H7 (cell line): ENCODE measurements around the gene SLC9A8. TPM values are rescaled to one million over a fixed set of nuclear protein-coding genes. Genes with fewer than 3 reads are reported as not detected.
"Not testable (repeated sequence)": the region's sequence is repeated elsewhere in the genome, so short reads cannot be mapped to it uniquely, and the experiment has no call there.

Source experiments
- DNase-seq: peaks from one replicate; pipeline ENCODE4 v3.0.0; 2012
- H3K27me3 ChIP-seq: 2 replicates; pipeline ENCODE4 v1.6.0; 2011; ENCODE audit warnings: mild to moderate bottlenecking, low read length; ENCODE audit not compliant: control insufficient read depth, insufficient read depth
- H3K36me3 ChIP-seq: replicated peaks from 2 replicates; pipeline ENCODE4 v1.5.1; 2011; ENCODE audit warnings: low read length; ENCODE audit not compliant: control insufficient read depth, insufficient read depth
- H3K4me3 ChIP-seq: 2 replicates; pipeline ENCODE4 v1.5.1; 2011; ENCODE audit warnings: low read depth, mild to moderate bottlenecking, control low read depth, low read length, moderate library complexity; ENCODE audit not compliant: insufficient read depth
- total RNA-seq: library from RNA; depleted of rRNA; stranded (reverse); fragments of >200 nt; shearing (Covaris generic); gene quantifications from 2 replicates; pipeline ENCODE4 v1.2.3, GENCODE V29; 2014

SLC9A8 gene
- total RNA-seq, 1 experiment from 2014 or later = 6.7 TPM

DNA sequence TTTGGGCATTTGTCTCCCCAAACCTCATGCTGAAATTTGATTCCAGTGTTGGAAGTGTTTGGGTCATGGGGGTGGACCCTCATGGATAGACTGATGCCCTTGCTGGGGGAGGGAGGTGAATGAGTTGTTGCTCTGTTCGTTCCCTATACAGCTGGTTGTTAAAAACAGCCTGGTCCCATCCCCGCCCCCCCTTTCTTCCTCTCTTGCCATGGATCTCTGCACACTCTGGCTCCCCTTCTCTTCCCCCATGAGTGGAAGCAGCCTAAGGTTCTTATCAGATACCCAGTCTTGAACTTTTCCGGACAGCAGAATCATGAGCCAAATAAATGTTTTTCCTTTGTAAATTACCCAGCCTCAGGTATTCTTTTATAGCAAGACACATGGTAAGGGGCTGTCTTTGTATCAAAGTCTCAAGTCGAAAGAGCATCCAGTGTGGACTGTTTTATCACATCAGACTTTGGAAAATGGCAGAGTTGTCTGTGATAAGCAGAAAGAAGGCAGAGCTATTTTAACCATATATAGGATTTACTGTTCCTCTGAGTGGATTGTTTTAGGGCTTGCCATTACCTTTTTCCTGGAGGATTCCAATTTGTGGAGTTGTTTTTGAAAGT lies 31.2 kb downstream of the SLC9A8 start:
- no peak overlapping the region for H3K4me3 ChIP-seq
- peaks cover 4% of the 10 kb centered on the region; the same call in 1 of the 2 replicates for H3K36me3 ChIP-seq
- H3K27me3 ChIP-seq = no peaks in the 10 kb centered on the region

GRCh38 chr20:49845060-49845459 lies 32.4 kb downstream of the SLC9A8 start:
- peaks cover 4% of the 10 kb centered on the region; the same call in 1 of the 2 replicates for H3K36me3 ChIP-seq
- H3K4me3 ChIP-seq = no peak overlapping the region
- H3K27me3 ChIP-seq = no peaks in the 10 kb centered on the region
- no peak for DNase-seq

More for the DNA sequence above, 31.2 kb downstream of the SLC9A8 start:
- DNase-seq = no peak

- peak; percentile 60 for DNase-seq
- H3K4me3 ChIP-seq = no peak overlapping the region
- peaks cover 4% of the 10 kb centered on the region; the same call in 1 of the 2 replicates for H3K36me3 ChIP-seq
- no peaks in the 10 kb centered on the region for H3K27me3 ChIP-seq
These were observed 33.7 kb downstream of the SLC9A8 start for GRCh38 chr20:49846206-49846807.

DNA sequence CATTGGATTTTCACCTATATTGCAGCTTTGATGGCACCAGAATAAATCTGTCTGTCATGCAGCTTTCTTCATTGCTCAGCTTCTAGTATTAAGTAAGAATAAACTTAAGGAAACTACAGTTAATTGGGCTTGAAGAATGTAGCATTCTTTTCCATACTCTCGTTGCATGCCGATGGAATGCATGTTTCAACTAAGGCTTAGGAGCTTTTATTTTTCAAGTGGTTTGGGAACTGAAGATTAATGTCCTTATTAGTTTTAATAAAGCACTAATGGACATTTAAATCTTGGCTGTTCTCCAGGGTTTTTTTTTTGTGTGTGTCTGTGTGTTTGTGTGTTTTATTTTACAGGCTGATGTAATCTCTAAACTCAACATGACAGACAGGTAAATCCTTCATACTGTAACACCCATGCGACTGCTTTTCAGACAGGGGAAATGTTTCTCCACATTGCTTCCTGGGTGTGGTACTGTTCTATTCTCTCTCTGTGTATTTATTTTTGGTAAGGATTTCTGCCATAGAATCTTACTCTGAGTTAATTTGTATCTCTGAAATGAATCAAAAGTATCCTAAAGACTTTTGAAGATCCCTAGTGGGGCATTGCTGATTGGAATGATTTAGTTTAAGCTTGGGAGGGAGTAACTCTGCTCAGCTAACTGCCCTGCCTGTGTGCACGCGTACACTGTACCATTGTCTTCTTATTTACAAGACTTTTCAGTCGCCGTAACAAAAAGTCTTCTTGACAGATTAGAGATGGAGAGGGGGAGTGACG lies 38.0 kb downstream of the SLC9A8 start:
- Histone ChIP-seq H3K4me3 (no peak overlapping the region), H3K36me3 (no peaks in the 10 kb centered on the region; the same call in none of the 2 replicates), H3K27me3 (no peaks in the 10 kb centered on the region)
- DNase-seq = no peak

- DNase-seq = no peak
- no peaks in the 10 kb centered on the region for H3K27me3 ChIP-seq
- no peaks in the 10 kb centered on the region; the same call in none of the 2 replicates for H3K36me3 ChIP-seq
- no peak overlapping the region for H3K4me3 ChIP-seq
These were observed 38.6 kb downstream of the SLC9A8 start for GRCh38 chr20:49851231-49851705.

DNA sequence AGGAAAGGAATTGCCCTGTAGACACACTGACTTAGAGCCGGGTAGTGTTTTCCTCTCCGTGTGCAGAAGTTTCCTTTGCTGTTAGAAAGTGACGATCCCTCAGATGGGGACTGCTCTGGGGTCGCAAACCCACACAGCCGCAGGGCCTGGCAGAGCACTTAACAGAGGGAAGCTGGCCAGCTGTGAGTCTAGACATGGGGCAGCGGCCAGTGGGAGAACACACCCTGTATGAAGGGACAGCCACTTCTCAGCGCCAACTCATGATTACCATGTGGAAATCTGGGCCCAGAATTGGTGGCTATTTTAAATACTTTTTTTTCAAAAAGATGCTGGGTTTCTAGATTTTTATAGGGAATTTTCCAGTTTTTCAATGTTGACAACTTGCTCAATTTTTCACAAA lies 39.4 kb downstream of the SLC9A8 start:
- H3K4me3 ChIP-seq = no peak overlapping the region
- no peaks in the 10 kb centered on the region for H3K27me3 ChIP-seq
- H3K36me3 ChIP-seq = no peaks in the 10 kb centered on the region; the same call in none of the 2 replicates
- DNase-seq = no peak

- no peak for DNase-seq
- no peak overlapping the region for H3K4me3 ChIP-seq
- H3K27me3 ChIP-seq = no peaks in the 10 kb centered on the region
- no peaks in the 10 kb centered on the region; the same call in none of the 2 replicates for H3K36me3 ChIP-seq
These were observed 40.0 kb downstream of the SLC9A8 start for GRCh38 chr20:49852522-49853080.

DNA sequence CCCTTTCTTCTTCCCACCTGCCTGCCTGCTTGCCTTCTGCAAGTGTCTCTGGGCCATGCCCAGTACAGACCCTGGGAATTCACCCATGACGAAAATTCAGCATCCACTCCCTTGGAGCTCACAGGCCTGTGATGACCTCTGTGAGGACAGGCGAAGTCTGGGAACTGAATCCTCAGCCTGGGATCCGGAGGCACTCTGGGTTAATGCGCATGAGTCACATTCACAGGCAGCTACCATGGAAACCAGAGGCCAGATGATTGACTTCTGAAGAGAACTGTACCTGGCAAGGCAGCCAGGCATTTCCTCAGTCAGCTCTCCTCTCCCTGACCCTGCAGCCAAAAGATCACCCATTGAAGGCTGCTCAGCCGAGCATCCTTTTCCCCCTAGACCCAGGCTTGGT lies 41.0 kb downstream of the SLC9A8 start:
- no peak overlapping the region for H3K4me3 ChIP-seq
- H3K36me3 ChIP-seq = no peaks in the 10 kb centered on the region; the same call in none of the 2 replicates
- H3K27me3 ChIP-seq = no peaks in the 10 kb centered on the region
- DNase-seq = peak; percentile 58

- no peak for DNase-seq
- Histone ChIP-seq H3K4me3 (no peak overlapping the region), H3K36me3 (no peaks in the 10 kb centered on the region; the same call in none of the 2 replicates), H3K27me3 (no peaks in the 10 kb centered on the region)
These were observed 41.7 kb downstream of the SLC9A8 start for GRCh38 chr20:49854190-49854875.

GRCh38 chr20:49856904-49857303 lies 44.3 kb downstream of the SLC9A8 start:
- no peaks in the 10 kb centered on the region; the same call in none of the 2 replicates for H3K36me3 ChIP-seq
- H3K27me3 ChIP-seq = no peaks in the 10 kb centered on the region
- no peak for DNase-seq
- H3K4me3 ChIP-seq = no peak overlapping the region

GRCh38 chr20:49858076-49858585 lies 45.5 kb downstream of the SLC9A8 start:
- Histone ChIP-seq H3K27me3 (no peaks in the 10 kb centered on the region), H3K36me3 (no peaks in the 10 kb centered on the region; the same call in none of the 2 replicates), H3K4me3 (no peak overlapping the region)
- no peak for DNase-seq

DNA sequence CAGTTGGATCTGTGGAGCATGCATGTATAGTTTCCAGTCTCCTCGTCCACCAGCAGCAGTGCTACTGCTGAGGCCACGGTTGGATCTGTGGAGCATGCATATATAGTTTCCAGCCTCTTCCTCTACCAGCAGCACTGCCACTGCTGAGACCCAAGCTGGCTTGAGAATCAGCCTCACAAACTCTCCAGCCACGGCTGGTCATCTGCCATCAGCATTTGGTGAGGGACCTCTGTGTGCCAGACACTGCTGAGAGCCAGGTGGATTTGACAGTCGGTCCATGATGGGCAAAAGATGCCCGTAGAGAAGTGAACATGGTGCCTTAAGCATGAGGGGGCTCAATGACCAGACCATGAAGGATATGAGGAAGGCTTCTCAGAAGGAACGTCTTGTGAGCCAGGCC lies 46.4 kb downstream of the SLC9A8 start:
- no peaks in the 10 kb centered on the region for H3K27me3 ChIP-seq
- no peak overlapping the region for H3K4me3 ChIP-seq
- no peak for DNase-seq
- H3K36me3 ChIP-seq = no peaks in the 10 kb centered on the region; the same call in none of the 2 replicates

GRCh38 chr20:49859807-49860206 lies 47.2 kb downstream of the SLC9A8 start:
- no peaks in the 10 kb centered on the region; the same call in none of the 2 replicates for H3K36me3 ChIP-seq
- no peak overlapping the region for H3K4me3 ChIP-seq
- DNase-seq = no peak
- H3K27me3 ChIP-seq = no peaks in the 10 kb centered on the region

DNA sequence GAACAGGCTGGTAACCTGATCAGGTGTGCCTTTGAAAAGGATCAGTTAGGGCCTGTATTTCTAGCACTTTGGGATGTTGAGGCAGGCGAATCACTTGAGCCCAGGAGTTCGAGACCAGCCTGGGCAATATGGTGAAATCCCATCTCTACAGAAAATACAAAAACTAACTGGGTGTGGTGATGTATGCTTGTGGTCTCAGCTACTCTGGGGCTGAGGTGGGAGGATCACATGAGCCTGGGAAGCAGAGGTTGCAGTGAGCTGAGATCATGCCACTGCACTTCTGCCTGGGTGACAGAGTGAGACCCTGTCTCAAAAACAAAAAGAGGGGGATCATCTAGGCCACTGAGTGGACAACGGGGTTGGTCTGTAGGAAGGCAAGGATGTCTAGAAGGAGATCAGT lies 48.6 kb downstream of the SLC9A8 start:
- DNase-seq, H3K4me3 ChIP-seq, H3K27me3 ChIP-seq, H3K36me3 ChIP-seq: not testable (repeated sequence)
